Endodermal cell (in vitro differentiated cells): ENCODE data around the gene ADIPOR2. TPM values are rescaled to one million over a fixed set of nuclear protein-coding genes. Genes with fewer than 3 reads are reported as not detected.

ENCODE experiments used
- DNase-seq: peaks from one replicate; pipeline ENCODE4 v3.0.0-alpha.2; 2017
- H3K27ac ChIP-seq: 2 replicates; pipeline ENCODE4 v1.5.1; 2013; ENCODE audit warnings: mild to moderate bottlenecking, low read depth, low read length, moderate library complexity
- H3K27me3 ChIP-seq: 2 replicates; pipeline ENCODE4 v1.6.1; 2013; ENCODE audit warnings: mild to moderate bottlenecking, low read length, moderate library complexity; ENCODE audit not compliant: insufficient read depth, control insufficient read depth, poor library complexity, severe bottlenecking
- H3K36me3 ChIP-seq: 2 replicates; pipeline ENCODE4 v1.7.0; 2013; ENCODE audit warnings: mild to moderate bottlenecking, low read length, moderate library complexity; ENCODE audit not compliant: control insufficient read depth, insufficient read depth
- H3K4me1 ChIP-seq: one replicate; pipeline ENCODE4 v1.7.0; 2013; ENCODE audit warnings: low read length; ENCODE audit not compliant: control insufficient read depth, insufficient read depth
- H3K4me3 ChIP-seq: 2 replicates; pipeline ENCODE4 v1.5.1; 2013; ENCODE audit warnings: mild to moderate bottlenecking, low read length, moderate library complexity
- H3K9ac ChIP-seq: 2 replicates; pipeline ENCODE4 v1.6.1; 2013; ENCODE audit warnings: mild to moderate bottlenecking, low read length, moderate library complexity; ENCODE audit not compliant: poor library complexity, severe bottlenecking; ENCODE audit errors: extremely low read depth
- H3K9me3 ChIP-seq: 2 replicates; pipeline ENCODE4 v1.6.1; 2013; ENCODE audit warnings: mild to moderate bottlenecking, low read length, moderate library complexity; ENCODE audit not compliant: control insufficient read depth
- H3K27ac Mint-ChIP-seq: 2 replicates; pipeline ENCODE4 v1.8.0; 2020; ENCODE audit warnings: mixed read lengths
- H3K27me3 Mint-ChIP-seq: 2 replicates; pipeline ENCODE4 v1.8.0; 2021; ENCODE audit warnings: mild to moderate bottlenecking, mixed read lengths; ENCODE audit not compliant: insufficient read depth
- H3K36me3 Mint-ChIP-seq: 2 replicates; pipeline ENCODE4 v1.8.0; 2020; ENCODE audit warnings: low read depth, mixed read lengths
- H3K4me1 Mint-ChIP-seq: 2 replicates; pipeline ENCODE4 v1.8.0; 2020; ENCODE audit warnings: mixed read lengths
- H3K4me3 Mint-ChIP-seq: 2 replicates; pipeline ENCODE4 v1.8.0; 2020; ENCODE audit warnings: mild to moderate bottlenecking, moderate library complexity, mixed read lengths
- H3K9me3 Mint-ChIP-seq: 2 replicates; pipeline ENCODE4 v1.8.0; 2020; ENCODE audit warnings: mild to moderate bottlenecking, mixed read lengths
- CTCF ChIP-seq: fragments of 200-600 bp; sonication (generic); conservative IDR thresholded peaks from 2 replicates; pipeline ENCODE4 v1.5.0; 2021; ENCODE audit warnings: antibody characterized with exemption, mild to moderate bottlenecking
- WGBS, 2 experiments: methylation state at CpG; one replicate each; pipeline versions ENCODE4 v1.1.5 to v1.1.7; 2013; ENCODE audit warnings: missing lambda C conversion rate in 2 of 2, mixed read lengths in 1 of 2; ENCODE audit not compliant: insufficient coverage in 1 of 2, insufficient read length in 1 of 2; 5-methylcytosine and 5-hydroxymethylcytosine counted together
- total RNA-seq, 2 donors: library from RNA; stranded (reverse); fragmentation: NEBNext Ultra II Directional in 1 of 2; extraction: Animal tissue kit (Norgen Biotek cat#: 25700) in 1 of 2; gene quantifications; 2 replicates in 1 of 2; 3 replicates in 1 of 2; pipeline ENCODE4 v1.2.1, GENCODE V29; 2021

Gene ADIPOR2
- total RNA-seq, 2 donors from 2014 or later, result 53.7 to 124 TPM

GRCh38 chr12:1820896-1821291, 130.0 kb downstream of the ADIPOR2 start:
- peaks cover 34% of the 10 kb centered on the region for H3K27me3 ChIP-seq
- H3K9ac ChIP-seq, result no peak overlapping the region
- WGBS, 2 experiments, result 89 to 96% methylated on average over 5 to 11 of the region's 11 CpGs
- no peak overlapping the region for H3K27ac Mint-ChIP-seq
- no peaks in the 10 kb centered on the region for H3K36me3 ChIP-seq
- H3K9me3 ChIP-seq, result no peaks in the 10 kb centered on the region
- H3K4me3 Mint-ChIP-seq, result no peak overlapping the region
- H3K27me3 Mint-ChIP-seq, result peaks cover 39% of the 10 kb centered on the region
- H3K36me3 Mint-ChIP-seq, result no peaks in the 10 kb centered on the region
- H3K4me1 Mint-ChIP-seq, result peaks cover 22% of the 10 kb centered on the region
- no peak for TF ChIP-seq CTCF
- H3K4me3 ChIP-seq, result no peak overlapping the region
- H3K27ac ChIP-seq, result no peak overlapping the region
- no peaks in the 10 kb centered on the region for H3K4me1 ChIP-seq
- DNase-seq, result no peak
- peaks cover 18% of the 10 kb centered on the region for H3K9me3 Mint-ChIP-seq

- no peaks in the 10 kb centered on the region for H3K36me3 Mint-ChIP-seq
- H3K36me3 ChIP-seq, result no peaks in the 10 kb centered on the region
- no peak for TF ChIP-seq CTCF
- H3K27me3 Mint-ChIP-seq, result peaks cover 39% of the 10 kb centered on the region
- peak; percentile 73 for DNase-seq
- peaks cover 22% of the 10 kb centered on the region for H3K4me1 Mint-ChIP-seq
- no peaks in the 10 kb centered on the region for H3K9me3 ChIP-seq
- no peaks in the 10 kb centered on the region for H3K4me1 ChIP-seq
- WGBS, 2 experiments, result 39 to 47% methylated on average over 3 to 11 of the region's 12 CpGs
- peaks cover 12% of the 10 kb centered on the region for H3K9me3 Mint-ChIP-seq
- peaks cover 34% of the 10 kb centered on the region for H3K27me3 ChIP-seq
- H3K4me3 Mint-ChIP-seq, result no peak overlapping the region
- H3K27ac ChIP-seq, result no peak overlapping the region
- no peak overlapping the region for H3K9ac ChIP-seq
- H3K4me3 ChIP-seq, result no peak overlapping the region
- no peak overlapping the region for H3K27ac Mint-ChIP-seq
Measured at GRCh38 chr12:1821805-1822204, 130.9 kb downstream of the ADIPOR2 start.

GRCh38 chr12:1822699-1823098, 131.8 kb downstream of the ADIPOR2 start:
- TF ChIP-seq CTCF, result no peak
- Histone ChIP-seq H3K27me3 (peaks cover 34% of the 10 kb centered on the region), H3K27ac (no peak overlapping the region), H3K9ac (no peak overlapping the region), H3K4me3 (no peak overlapping the region), H3K36me3 (no peaks in the 10 kb centered on the region), H3K9me3 (no peaks in the 10 kb centered on the region), H3K4me1 (no peaks in the 10 kb centered on the region)
- Mint-ChIP-seq H3K27me3 (peaks cover 39% of the 10 kb centered on the region), H3K27ac (no peak overlapping the region), H3K4me1 (peaks cover 22% of the 10 kb centered on the region), H3K9me3 (peaks cover 5% of the 10 kb centered on the region), H3K36me3 (no peaks in the 10 kb centered on the region), H3K4me3 (no peak overlapping the region)
- WGBS, 2 experiments, result 84 to 87% methylated on average over 7 to 11 of the region's 11 CpGs
- DNase-seq, result no peak
